ENCODE measurements around the gene KCNK18. TPM values are rescaled to one million over a fixed set of nuclear protein-coding genes. Genes with fewer than 3 reads are reported as not detected.

Gene KCNK18
- total and polyA plus RNA-seq, 2 experiments from 2014 or later = not detected

DNA sequence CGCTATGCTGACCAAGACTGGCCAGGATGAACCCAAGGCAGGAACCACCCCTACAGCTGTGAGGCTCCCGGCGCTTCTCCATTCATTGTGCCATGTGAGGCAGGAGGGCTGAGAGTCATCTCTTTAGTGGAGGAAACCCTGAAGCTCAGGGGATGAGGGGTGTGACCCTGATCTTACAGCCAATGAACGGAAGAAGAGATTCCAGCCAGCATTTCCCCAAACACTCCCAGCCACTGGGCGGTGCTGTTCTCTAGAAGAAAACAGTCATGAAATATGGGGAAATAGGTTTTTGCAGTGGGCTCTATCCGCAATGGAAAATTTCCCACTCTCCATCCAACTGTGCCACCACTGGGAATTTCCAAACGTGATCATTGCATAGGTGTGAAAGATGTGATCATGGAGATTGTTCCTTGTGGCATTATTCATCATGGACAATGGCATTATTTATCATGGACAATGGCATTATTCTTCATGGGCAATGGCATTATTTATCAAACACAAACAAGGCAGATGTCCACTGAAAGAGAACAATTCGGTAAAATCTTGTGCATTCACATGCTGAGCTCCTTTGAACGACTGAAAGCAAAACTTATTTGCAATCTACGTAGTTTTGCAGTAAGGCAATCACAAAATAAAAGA, 29.6 kb downstream of the KCNK18 start:
- Mint-ChIP-seq H3K9me3 (peaks cover 12% of the 10 kb centered on the region), H3K4me1 (no peaks in the 10 kb centered on the region), H3K36me3 (ENCODE audit: low read depth) (peaks cover 10% of the 10 kb centered on the region), H3K4me3 (no peak overlapping the region), H3K27me3 (ENCODE audit: insufficient read depth, low read depth, poor library complexity) (peaks cover 10% of the 10 kb centered on the region), H3K27ac (no peak overlapping the region)
- Histone ChIP-seq H4K20me1 (replicated peaks; ENCODE audit: insufficient read depth) (no peaks in the 10 kb centered on the region; the same call in 1 of the 2 replicates), H3K9me2 (ENCODE audit: insufficient read depth) (no peaks in the 10 kb centered on the region), H3K79me2 (replicated peaks; ENCODE audit: insufficient read depth) (no peaks in the 10 kb centered on the region), H3K4me2 (no peak overlapping the region), H3K4me1 (ENCODE audit: insufficient read depth) (peaks cover under 1% of the 10 kb centered on the region; the same call in 1 of the 2 replicates), H3K27me3 (ENCODE audit: insufficient read depth) (no peaks in the 10 kb centered on the region), H3K4me3 (no peak overlapping the region), H3F3A (replicated peaks; ENCODE audit: low read depth) (no peaks in the 10 kb centered on the region), H3K27ac (ENCODE audit: low read depth) (no peak overlapping the region), H2AFZ (0 out of 2 replicates have a peak overlapping the region, but pooled peaks have one; percentile 45), H3K36me3 (ENCODE audit: insufficient read depth) (no peaks in the 10 kb centered on the region)
- ATAC-seq (peak; percentile 95), DNase-seq (ENCODE audit: low spot score) (peak; percentile 89)
- TF ChIP-seq, protein P1, sequence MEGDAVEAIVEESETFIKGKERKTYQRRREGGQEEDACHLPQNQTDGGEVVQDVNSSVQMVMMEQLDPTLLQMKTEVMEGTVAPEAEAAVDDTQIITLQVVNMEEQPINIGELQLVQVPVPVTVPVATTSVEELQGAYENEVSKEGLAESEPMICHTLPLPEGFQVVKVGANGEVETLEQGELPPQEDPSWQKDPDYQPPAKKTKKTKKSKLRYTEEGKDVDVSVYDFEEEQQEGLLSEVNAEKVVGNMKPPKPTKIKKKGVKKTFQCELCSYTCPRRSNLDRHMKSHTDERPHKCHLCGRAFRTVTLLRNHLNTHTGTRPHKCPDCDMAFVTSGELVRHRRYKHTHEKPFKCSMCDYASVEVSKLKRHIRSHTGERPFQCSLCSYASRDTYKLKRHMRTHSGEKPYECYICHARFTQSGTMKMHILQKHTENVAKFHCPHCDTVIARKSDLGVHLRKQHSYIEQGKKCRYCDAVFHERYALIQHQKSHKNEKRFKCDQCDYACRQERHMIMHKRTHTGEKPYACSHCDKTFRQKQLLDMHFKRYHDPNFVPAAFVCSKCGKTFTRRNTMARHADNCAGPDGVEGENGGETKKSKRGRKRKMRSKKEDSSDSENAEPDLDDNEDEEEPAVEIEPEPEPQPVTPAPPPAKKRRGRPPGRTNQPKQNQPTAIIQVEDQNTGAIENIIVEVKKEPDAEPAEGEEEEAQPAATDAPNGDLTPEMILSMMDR (conservative IDR thresholded peaks at IDR 0.05; ENCODE audit: low read depth in 2 of 2) = peak; percentile 87 to 91
- TF ChIP-seq EZH2 (IDR thresholded peaks at IDR 0.05; ENCODE audit: low read depth, unreplicated experiment) (no peak), NANOG (IDR thresholded peaks at IDR 0.05; ENCODE audit: borderline replicate concordance) (no peak), ZNF331 (CRISPR knock-in tag; IDR thresholded peaks at IDR 0.05; ENCODE audit: low read depth) (no peak), JUNB (IDR thresholded peaks at IDR 0.05; ENCODE audit: unreplicated experiment) (no peak), REST (IDR thresholded peaks at IDR 0.05; ENCODE audit: unreplicated experiment) (no peak), CREB1 (CRISPR knock-in tag; IDR thresholded peaks at IDR 0.05; ENCODE audit: low read depth) (no peak), POLR2AphosphoS5 (IDR thresholded peaks at IDR 0.05; ENCODE audit: low read depth) (no peak), EZH2phosphoT487 (IDR thresholded peaks at IDR 0.05; ENCODE audit: unreplicated experiment) (no peak)
- TF ChIP-seq, protein P2, sequence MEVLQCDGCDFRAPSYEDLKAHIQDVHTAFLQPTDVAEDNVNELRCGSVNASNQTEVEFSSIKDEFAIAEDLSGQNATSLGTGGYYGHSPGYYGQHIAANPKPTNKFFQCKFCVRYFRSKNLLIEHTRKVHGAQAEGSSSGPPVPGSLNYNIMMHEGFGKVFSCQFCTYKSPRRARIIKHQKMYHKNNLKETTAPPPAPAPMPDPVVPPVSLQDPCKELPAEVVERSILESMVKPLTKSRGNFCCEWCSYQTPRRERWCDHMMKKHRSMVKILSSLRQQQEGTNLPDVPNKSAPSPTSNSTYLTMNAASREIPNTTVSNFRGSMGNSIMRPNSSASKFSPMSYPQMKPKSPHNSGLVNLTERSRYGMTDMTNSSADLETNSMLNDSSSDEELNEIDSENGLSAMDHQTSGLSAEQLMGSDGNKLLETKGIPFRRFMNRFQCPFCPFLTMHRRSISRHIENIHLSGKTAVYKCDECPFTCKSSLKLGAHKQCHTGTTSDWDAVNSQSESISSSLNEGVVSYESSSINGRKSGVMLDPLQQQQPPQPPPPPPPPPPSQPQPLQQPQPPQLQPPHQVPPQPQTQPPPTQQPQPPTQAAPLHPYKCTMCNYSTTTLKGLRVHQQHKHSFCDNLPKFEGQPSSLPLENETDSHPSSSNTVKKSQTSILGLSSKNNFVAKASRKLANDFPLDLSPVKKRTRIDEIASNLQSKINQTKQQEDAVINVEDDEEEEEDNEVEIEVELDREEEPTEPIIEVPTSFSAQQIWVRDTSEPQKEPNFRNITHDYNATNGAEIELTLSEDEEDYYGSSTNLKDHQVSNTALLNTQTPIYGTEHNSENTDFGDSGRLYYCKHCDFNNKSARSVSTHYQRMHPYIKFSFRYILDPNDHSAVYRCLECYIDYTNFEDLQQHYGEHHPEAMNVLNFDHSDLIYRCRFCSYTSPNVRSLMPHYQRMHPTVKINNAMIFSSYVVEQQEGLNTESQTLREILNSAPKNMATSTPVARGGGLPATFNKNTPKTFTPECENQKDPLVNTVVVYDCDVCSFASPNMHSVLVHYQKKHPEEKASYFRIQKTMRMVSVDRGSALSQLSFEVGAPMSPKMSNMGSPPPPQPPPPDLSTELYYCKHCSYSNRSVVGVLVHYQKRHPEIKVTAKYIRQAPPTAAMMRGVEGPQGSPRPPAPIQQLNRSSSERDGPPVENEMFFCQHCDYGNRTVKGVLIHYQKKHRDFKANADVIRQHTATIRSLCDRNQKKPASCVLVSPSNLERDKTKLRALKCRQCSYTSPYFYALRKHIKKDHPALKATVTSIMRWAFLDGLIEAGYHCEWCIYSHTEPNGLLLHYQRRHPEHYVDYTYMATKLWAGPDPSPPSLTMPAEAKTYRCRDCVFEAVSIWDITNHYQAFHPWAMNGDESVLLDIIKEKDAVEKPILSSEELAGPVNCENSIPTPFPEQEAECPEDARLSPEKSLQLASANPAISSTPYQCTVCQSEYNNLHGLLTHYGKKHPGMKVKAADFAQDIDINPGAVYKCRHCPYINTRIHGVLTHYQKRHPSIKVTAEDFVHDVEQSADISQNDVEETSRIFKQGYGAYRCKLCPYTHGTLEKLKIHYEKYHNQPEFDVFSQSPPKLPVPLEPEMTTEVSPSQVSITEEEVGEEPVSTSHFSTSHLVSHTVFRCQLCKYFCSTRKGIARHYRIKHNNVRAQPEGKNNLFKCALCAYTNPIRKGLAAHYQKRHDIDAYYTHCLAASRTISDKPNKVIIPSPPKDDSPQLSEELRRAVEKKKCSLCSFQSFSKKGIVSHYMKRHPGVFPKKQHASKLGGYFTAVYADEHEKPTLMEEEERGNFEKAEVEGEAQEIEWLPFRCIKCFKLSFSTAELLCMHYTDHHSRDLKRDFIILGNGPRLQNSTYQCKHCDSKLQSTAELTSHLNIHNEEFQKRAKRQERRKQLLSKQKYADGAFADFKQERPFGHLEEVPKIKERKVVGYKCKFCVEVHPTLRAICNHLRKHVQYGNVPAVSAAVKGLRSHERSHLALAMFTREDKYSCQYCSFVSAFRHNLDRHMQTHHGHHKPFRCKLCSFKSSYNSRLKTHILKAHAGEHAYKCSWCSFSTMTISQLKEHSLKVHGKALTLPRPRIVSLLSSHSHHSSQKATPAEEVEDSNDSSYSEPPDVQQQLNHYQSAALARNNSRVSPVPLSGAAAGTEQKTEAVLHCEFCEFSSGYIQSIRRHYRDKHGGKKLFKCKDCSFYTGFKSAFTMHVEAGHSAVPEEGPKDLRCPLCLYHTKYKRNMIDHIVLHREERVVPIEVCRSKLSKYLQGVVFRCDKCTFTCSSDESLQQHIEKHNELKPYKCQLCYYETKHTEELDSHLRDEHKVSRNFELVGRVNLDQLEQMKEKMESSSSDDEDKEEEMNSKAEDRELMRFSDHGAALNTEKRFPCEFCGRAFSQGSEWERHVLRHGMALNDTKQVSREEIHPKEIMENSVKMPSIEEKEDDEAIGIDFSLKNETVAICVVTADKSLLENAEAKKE (CRISPR knock-in tag; IDR thresholded peaks at IDR 0.05) = 0 out of 2 replicates have a peak, but pooled peaks have one; percentile 47
